Hematopoietic multipotent progenitor cell (in vitro differentiated cells): ENCODE results near the gene SWT1. TPM values are rescaled to one million over a fixed set of nuclear protein-coding genes. Genes with fewer than 3 reads are reported as not detected.
A peak's percentile ranks its signal among the peaks of the same experiment; 100 is the strongest.

Experiments
- DNase-seq, 3 donors: peaks; one replicate each; pipeline ENCODE4 v3.0.0-alpha.2; 2011 to 2015; ENCODE audit warnings: low read depth in 2 of 3, low spot score in 2 of 3
- total RNA-seq: library from RNA; depleted of rRNA; stranded (reverse); fragments of >200 nt; gene quantifications from one replicate; pipeline ENCODE4 v1.2.3, GENCODE V29; 2012

The SWT1 gene
- total RNA-seq, result 3.0 TPM

- peak; percentile 93 to 100 (median 100) for DNase-seq
Measured at GRCh38 chr1:185156854-185157598, at the start of gene SWT1, which contains the start of gene TRMT1L. SWT1 (plus strand) TSS chr1:185157167; CDS start chr1:185160842, 3,675 bp downstream. TRMT1L (minus strand) TSS chr1:185156953; CDS start chr1:185156712, 241 bp downstream.

DNA sequence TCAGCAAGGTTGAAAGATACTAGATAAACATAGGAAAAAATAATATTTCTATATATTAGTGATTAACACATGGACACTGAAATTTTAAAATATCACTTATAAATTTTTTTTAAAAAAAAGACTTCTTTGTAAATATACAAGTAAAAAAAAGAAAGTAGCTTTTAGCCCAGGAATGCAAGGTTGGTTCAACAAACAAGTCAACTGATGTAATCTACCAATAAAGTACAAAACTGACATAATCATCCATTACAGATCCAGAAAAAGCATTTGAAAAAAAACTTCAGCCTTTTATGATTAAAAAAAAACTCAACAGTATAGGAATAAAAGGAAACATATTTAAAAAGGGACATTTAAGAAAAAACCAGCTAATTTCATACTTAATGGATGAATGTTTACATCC lies 48.6 kb upstream of the SWT1 start:
- peak in 2 of 3 donors; percentile 12 to 52 for DNase-seq

DNA sequence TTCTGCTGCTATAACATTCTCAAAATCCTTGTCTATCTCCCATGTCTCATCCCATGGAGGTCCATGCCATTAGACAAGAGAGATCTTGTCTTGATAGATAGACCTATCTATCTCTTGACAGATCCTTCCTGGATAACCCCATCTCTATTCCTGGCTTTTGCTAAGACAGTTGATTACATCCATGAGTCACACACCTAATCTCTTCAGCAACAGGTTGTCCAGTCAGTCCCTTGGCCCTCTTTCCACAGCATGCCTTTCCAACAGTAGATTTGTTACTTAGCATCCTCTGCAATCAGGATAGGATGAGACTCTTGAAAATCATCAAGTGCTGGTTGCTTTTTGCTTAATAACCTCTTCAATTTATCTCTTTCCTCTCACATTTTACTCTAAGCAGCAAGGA lies 46.8 kb upstream of the SWT1 start:
- DNase-seq, result no peak

- no peak for DNase-seq
Measured at GRCh38 chr1:185111873-185112272, 45.1 kb upstream of the SWT1 start.

- no peak for DNase-seq
Measured at GRCh38 chr1:185112356-185112755, 44.6 kb upstream of the SWT1 start.

- no peak for DNase-seq
Measured at GRCh38 chr1:185129708-185130107, 27.3 kb upstream of the SWT1 start.

- DNase-seq, result peak in 1 of 3 donors; percentile 16
Measured at GRCh38 chr1:185132534-185132933, 24.4 kb upstream of the SWT1 start.

DNA sequence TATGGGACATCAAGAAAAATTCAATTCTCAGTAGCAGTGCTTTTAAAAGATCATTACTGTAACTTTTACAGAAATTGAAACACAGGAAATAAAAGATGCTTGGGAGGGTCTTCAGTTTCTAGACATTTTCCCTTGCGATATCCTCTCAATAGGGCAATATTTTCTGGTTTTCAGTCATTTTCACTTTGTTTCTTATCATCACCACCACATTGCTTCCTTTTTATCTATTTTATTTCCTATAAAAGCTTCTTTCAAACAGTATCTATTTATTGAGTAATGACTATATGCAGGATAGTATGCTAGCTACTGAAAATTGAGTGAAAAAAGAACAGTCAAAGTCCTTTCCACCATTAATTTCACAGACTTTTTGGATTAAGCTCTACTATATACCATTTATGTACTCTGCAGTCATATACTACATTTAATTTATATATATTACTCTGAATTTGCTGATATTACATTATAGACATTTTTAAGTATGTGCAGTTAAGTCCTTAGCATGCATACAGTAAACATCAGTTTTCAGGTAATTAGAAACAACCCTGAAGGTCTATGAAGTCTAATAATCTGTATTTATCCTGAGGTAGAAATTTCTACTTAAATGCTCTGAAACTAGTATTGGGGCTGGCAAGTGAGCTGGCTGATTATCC lies 18.9 kb upstream of the SWT1 start:
- peak in 1 of 3 donors; percentile 15 for DNase-seq

GRCh38 chr1:185139246-185139645 lies 17.7 kb upstream of the SWT1 start:
- DNase-seq, result no peak

- DNase-seq, result no peak
Measured at GRCh38 chr1:185144233-185144632, 12.7 kb upstream of the SWT1 start.

DNA sequence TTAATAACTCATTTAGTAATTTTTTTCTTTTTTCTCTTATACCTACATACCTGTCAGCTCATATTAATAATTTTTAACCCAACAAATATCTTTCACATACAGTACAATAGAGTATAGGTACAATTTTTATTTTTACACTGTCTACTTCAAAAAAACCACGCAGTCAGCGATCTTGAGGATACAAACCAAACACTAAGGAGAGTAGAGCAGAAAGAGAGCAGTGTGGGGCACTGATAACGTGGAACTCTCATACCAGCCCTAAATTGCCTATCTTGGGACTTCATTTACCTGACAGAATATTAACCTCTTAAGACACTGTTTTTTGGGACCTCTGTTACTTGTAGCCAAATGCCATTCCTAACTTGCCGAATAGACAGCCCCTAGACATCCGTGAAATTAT lies 5.8 kb upstream of the SWT1 start:
- DNase-seq, result no peak

GRCh38 chr1:185152187-185152767 lies 4.7 kb upstream of the SWT1 start:
- DNase-seq, result no peak

- no peak for DNase-seq
Measured at GRCh38 chr1:185154912-185155513, 2.0 kb upstream of the SWT1 start.

DNA sequence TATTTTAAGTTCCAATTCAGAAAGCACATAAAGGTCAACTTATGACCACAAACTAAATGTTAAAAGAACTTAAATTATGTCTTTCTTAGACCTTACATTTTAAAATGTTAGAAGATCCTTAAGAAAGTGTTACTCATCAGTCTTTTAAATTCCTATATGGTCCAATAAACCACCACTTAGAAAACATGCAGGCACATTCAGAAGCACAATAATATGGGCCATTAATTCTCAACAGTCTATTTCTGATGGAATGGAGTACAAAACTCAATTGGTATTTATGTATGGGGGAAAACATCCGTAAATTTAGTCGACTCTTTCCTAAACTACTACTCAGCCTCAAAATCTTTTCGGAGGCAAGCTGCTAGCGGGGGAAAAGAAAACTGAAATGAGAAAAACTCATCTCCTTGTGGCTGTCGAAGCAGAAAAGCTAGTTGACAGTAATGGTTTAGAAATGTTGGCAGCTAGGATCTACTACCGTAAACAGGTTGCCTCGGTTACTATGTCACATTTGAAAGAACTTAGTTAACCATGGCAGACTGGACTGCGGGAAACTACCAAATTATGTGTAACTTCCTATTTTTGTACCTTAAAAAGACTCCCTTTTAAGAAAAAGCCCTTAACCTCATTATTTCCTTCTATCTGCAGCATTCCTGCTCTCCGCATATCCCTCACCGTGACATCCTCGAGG lies 1.2 kb upstream of the SWT1 start:
- DNase-seq, result peak in 2 of 3 donors; percentile 47 to 50

- DNase-seq, result peak; percentile 18 to 53 (median 49)
Measured at GRCh38 chr1:185156288-185156853, 596 bp upstream of the SWT1 start.

GRCh38 chr1:185157599-185158412 lies 839 bp downstream of the SWT1 start:
- peak in 1 of 3 donors; percentile 3 for DNase-seq

GRCh38 chr1:185158800-185159199 lies 1.8 kb downstream of the SWT1 start:
- no peak for DNase-seq

GRCh38 chr1:185159966-185160365 lies 3.0 kb downstream of the SWT1 start:
- no peak for DNase-seq

- DNase-seq, result no peak
Measured at GRCh38 chr1:185162491-185162890, 5.5 kb downstream of the SWT1 start.
